ENCODE results near the gene ADAMTS20.

The ADAMTS20 gene

DNA sequence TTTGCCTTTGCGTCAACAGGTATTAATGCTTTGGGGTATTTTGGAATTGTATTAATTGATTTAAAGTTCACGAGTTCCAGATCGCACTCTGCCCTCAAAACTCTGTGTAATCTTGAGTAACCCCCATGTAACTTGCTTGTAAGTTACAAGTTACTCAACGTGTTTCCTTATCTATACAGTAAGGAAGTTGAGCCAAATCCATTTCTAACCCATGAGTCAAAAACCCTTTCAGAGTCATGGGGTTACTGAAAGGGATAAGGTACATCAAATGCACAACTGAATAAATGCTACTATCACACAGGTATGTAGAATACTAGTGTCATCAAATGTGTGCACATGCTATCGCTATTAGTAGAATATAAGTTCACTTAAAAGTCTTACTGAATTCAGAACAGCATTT, 28.6 kb upstream of the ADAMTS20 start:
- POLR2A ChIA-PET: no interaction called here

DNA sequence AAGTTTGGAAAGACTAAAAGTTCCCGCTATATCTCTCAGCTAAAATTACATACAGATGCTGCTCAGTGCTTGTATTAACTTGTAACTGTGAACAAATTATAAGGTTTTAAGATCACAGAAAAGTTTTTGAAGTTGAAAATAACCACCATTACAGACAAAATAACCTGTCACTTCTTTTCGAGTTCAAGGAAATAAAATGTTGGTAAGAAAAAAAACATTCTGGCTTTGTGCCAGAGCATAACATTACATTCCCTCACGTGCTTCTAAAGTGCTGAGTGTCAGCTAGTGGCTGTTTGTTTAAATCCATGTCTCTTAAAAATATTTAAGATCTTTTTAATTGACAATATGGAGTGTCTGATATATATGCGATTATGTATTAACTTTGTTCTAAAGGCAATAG, 27.2 kb upstream of the ADAMTS20 start:
- DNase-seq (ENCODE audit: extremely low spot score): no peak

More for the DNA sequence above, 28.6 kb upstream of the ADAMTS20 start:
- TF ChIP-seq BHLHE40 (IDR thresholded peaks at IDR 0.05; ENCODE audit: borderline replicate concordance) (no peak), SP1 (IDR thresholded peaks at IDR 0.05) (no peak)
- CTCF ChIA-PET: no interaction called here
- DNase-seq (ENCODE audit: extremely low spot score): no peak

DNA sequence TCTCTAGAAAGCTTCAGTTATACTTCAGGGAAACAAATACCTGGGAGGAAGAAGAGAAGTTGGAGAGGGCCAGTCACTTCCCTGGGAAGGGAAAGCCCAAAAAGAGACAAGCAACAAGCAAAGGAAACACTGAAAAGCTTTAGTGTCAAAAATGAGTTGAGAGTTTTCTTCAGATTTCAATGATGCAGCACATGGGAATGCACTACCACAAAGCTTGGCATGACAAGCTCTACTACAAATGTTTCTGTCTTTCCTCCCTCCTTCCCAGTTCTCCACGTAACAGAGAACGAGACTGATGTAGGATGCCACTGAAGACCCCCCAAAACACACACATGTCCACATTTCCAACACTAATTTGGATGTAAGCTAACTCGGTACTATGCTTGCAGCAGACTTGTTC, 26.8 kb upstream of the ADAMTS20 start:
- TF ChIP-seq BHLHE40 (IDR thresholded peaks at IDR 0.05; ENCODE audit: borderline replicate concordance): no peak
- TF ChIP-seq SP1 (IDR thresholded peaks at IDR 0.05): no peak
- no peak for TF ChIP-seq TARDBP (IDR thresholded peaks at IDR 0.05)
- no peak for TF ChIP-seq FOXA1 (IDR thresholded peaks at IDR 0.05)
- no peak for DNase-seq (ENCODE audit: extremely low spot score)
- POLR2A ChIA-PET: no interaction called here
- CTCF ChIA-PET: no interaction called here

More for the DNA sequence above, 27.2 kb upstream of the ADAMTS20 start:
- TF ChIP-seq FOXK2 (IDR thresholded peaks at IDR 0.05): no peak
- no peak for TF ChIP-seq CTBP1 (IDR thresholded peaks at IDR 0.05; ENCODE audit: borderline replicate concordance)
- TF ChIP-seq HDGF (IDR thresholded peaks at IDR 0.05; ENCODE audit: borderline replicate concordance): no peak
- TF ChIP-seq ARNT (IDR thresholded peaks at IDR 0.05): no peak
- TF ChIP-seq ZNF384 (IDR thresholded peaks at IDR 0.05): no peak
- no peak for TF ChIP-seq FOXM1 (IDR thresholded peaks at IDR 0.05; ENCODE audit: borderline replicate concordance)
- no peak for TF ChIP-seq TARDBP (IDR thresholded peaks at IDR 0.05)
- no peak for TF ChIP-seq LEF1 (IDR thresholded peaks at IDR 0.05; ENCODE audit: borderline replicate concordance)
- no peak for TF ChIP-seq SUZ12 (IDR thresholded peaks at IDR 0.05)
- ChIA-PET POLR2A (no interaction called here), CTCF (no interaction called here)

DNA sequence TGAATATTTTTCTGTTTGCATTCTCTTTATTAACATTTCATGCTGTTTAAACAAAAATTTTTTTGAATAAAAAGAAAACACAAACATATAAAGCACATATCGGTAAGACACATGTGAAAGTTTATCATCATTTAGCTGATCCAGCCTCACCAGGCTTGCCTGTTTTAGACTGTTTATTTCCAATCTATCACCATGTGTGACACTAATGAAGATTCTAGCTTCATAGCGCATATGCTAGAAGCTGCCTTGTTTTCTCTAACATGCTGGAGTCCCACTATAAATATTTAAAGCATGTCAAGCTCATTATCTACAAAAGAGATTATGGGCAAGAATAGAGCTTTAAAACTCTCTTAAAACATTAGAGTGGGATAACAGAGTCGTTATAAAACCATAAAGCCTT, 25.4 kb upstream of the ADAMTS20 start:
- CTCF ChIA-PET: no interaction called here
- TF ChIP-seq ZNF384 (IDR thresholded peaks at IDR 0.05): no peak
- DNase-seq (ENCODE audit: extremely low spot score): no peak
- POLR2A ChIA-PET: no interaction called here

DNA sequence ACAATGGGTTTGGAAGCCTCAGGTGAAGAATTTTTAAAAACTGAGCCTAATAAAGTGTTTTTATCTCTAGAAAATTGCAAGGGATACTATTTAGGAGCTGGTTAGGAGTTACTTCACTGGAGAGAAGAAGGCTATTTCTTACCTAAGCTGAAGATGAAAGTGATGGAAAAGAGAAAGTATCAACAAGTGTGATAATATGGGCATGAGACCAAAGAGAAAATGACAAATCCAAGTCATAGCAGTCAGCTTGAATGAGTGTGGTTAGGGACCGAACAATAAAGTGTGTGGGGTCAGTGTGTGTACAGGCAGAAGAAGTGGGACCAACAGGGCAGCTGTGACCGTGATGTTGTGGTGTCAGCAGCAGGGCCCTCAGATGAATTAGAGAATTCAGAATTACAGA, 24.2 kb upstream of the ADAMTS20 start:
- DNase-seq (ENCODE audit: extremely low spot score): no peak
- CTCF ChIA-PET: no interaction called here
- POLR2A ChIA-PET: no interaction called here
- TF ChIP-seq, protein P1, sequence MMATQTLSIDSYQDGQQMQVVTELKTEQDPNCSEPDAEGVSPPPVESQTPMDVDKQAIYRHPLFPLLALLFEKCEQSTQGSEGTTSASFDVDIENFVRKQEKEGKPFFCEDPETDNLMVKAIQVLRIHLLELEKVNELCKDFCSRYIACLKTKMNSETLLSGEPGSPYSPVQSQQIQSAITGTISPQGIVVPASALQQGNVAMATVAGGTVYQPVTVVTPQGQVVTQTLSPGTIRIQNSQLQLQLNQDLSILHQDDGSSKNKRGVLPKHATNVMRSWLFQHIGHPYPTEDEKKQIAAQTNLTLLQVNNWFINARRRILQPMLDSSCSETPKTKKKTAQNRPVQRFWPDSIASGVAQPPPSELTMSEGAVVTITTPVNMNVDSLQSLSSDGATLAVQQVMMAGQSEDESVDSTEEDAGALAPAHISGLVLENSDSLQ (IDR thresholded peaks at IDR 0.05): no peak
- no peak for TF ChIP-seq NFRKB (IDR thresholded peaks at IDR 0.05)
- TF ChIP-seq HDGF (IDR thresholded peaks at IDR 0.05; ENCODE audit: borderline replicate concordance): no peak
- TF ChIP-seq FOXM1 (IDR thresholded peaks at IDR 0.05; ENCODE audit: borderline replicate concordance): no peak
- TF ChIP-seq ZNF384 (IDR thresholded peaks at IDR 0.05): no peak
- TF ChIP-seq FOXA1 (IDR thresholded peaks at IDR 0.05): no peak
- TF ChIP-seq SP1 (IDR thresholded peaks at IDR 0.05): no peak
- no peak for TF ChIP-seq ARNT (IDR thresholded peaks at IDR 0.05)
- TF ChIP-seq CTBP1 (IDR thresholded peaks at IDR 0.05; ENCODE audit: borderline replicate concordance): no peak
- no peak for TF ChIP-seq L3MBTL2 (conservative IDR thresholded peaks at IDR 0.05)
- TF ChIP-seq SUZ12 (IDR thresholded peaks at IDR 0.05): no peak
- TF ChIP-seq FOXK2 (IDR thresholded peaks at IDR 0.05): no peak

DNA sequence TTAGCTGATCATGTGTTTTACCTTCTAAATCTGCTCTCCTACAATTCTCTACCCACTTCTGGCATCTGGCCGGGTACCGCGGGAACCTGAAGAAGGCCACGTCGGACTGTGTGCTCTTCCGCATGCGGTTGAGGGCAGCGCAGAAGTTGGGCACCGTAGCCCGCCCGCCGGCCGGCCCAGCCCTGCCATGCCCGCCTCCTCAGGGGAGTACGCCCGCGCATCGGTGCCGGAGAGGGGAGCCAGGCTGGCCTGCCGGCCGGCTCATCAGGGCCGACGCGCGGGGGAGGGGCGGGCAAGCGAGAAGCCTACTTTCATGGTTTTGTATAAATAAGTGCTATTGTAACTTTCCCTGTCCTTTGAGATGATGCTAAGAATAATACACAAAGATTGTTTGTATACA, 19.9 kb upstream of the ADAMTS20 start:
- TF ChIP-seq SP1 (IDR thresholded peaks at IDR 0.05) (no peak), HDGF (IDR thresholded peaks at IDR 0.05; ENCODE audit: borderline replicate concordance) (no peak), ELF4 (IDR thresholded peaks at IDR 0.05) (no peak), ARNT (IDR thresholded peaks at IDR 0.05) (no peak), CTBP1 (IDR thresholded peaks at IDR 0.05; ENCODE audit: borderline replicate concordance) (no peak), SUZ12 (IDR thresholded peaks at IDR 0.05) (no peak), LEF1 (IDR thresholded peaks at IDR 0.05; ENCODE audit: borderline replicate concordance) (no peak), FOXM1 (IDR thresholded peaks at IDR 0.05; ENCODE audit: borderline replicate concordance) (no peak), BHLHE40 (IDR thresholded peaks at IDR 0.05; ENCODE audit: borderline replicate concordance) (no peak), TARDBP (IDR thresholded peaks at IDR 0.05) (no peak), L3MBTL2 (conservative IDR thresholded peaks at IDR 0.05) (no peak), NFRKB (IDR thresholded peaks at IDR 0.05) (no peak), FOXA1 (IDR thresholded peaks at IDR 0.05) (no peak), ZNF384 (IDR thresholded peaks at IDR 0.05) (no peak), FOXK2 (IDR thresholded peaks at IDR 0.05) (no peak)
- TF ChIP-seq, protein P1 (IDR thresholded peaks at IDR 0.05): no peak
- DNase-seq (ENCODE audit: extremely low spot score): no peak
- CTCF ChIA-PET: no interaction called here

DNA sequence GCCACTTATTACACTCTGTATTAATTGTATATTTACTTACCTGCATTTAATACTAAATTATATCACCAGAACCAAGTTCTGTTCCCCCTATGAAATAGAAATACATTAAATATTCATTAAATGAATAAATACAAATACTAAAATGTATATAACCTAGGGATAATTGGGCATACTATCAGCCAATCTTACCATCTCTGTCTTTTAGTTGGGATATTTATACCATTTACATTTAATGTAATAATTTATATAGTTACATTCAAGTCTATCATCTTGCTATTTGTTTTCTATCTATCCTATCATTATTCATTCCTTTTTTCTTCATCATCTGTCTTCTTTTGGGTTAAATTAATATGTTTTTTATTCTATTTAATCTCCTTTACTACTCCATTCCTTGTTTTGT, 4.1 kb upstream of the ADAMTS20 start:
- ChIA-PET CTCF (no interaction called here), POLR2A (no interaction called here)
- TF ChIP-seq SP1 (IDR thresholded peaks at IDR 0.05): no peak
- no peak for TF ChIP-seq FOXK2 (IDR thresholded peaks at IDR 0.05)
- TF ChIP-seq L3MBTL2 (conservative IDR thresholded peaks at IDR 0.05): no peak
- TF ChIP-seq ARNT (IDR thresholded peaks at IDR 0.05): no peak
- no peak for TF ChIP-seq TARDBP (IDR thresholded peaks at IDR 0.05)
- TF ChIP-seq, protein P1 (IDR thresholded peaks at IDR 0.05): no peak
- TF ChIP-seq NFRKB (IDR thresholded peaks at IDR 0.05): no peak
- TF ChIP-seq ZNF384 (IDR thresholded peaks at IDR 0.05): no peak
- TF ChIP-seq HDGF (IDR thresholded peaks at IDR 0.05; ENCODE audit: borderline replicate concordance): no peak
- no peak for TF ChIP-seq FOXA1 (IDR thresholded peaks at IDR 0.05)
- no peak for TF ChIP-seq CTBP1 (IDR thresholded peaks at IDR 0.05; ENCODE audit: borderline replicate concordance)
- no peak for DNase-seq (ENCODE audit: extremely low spot score)

More for the DNA sequence above, 19.9 kb upstream of the ADAMTS20 start:
- POLR2A ChIA-PET: no interaction called here
